Mucosa of descending colon (tissue), 3 donors: ENCODE results near the gene HMOX1. TPM values are rescaled to one million over a fixed set of nuclear protein-coding genes. Genes with fewer than 3 reads are reported as not detected.

Source experiments
- ATAC-seq: fragments of 200-7000 bp; cut with Tn5 transposase; one replicate; pipeline ENCODE4 v1.9.1; 2020; ENCODE audit warnings: mild to moderate bottlenecking, moderate library complexity
- DNase-seq, 3 donors: peaks; one replicate each; pipeline ENCODE4 v3.0.0-alpha.2; 2020
- H3K36me3 ChIP-seq: fragments of 200-600 bp; one replicate; pipeline ENCODE4 v1.8.0; 2021; ENCODE audit warnings: low read depth, mild to moderate bottlenecking
- H3K4me1 ChIP-seq: fragments of 200-600 bp; one replicate; pipeline ENCODE4 v1.8.0; 2021; ENCODE audit warnings: low read depth, mild to moderate bottlenecking
- H3K4me3 ChIP-seq: fragments of 200-600 bp; one replicate; pipeline ENCODE4 v1.8.0; 2021; ENCODE audit warnings: mild to moderate bottlenecking
- H3K9me3 ChIP-seq: fragments of 200-600 bp; one replicate; pipeline ENCODE4 v1.8.0; 2021; ENCODE audit warnings: mild to moderate bottlenecking
- intact Hi-C, 2 donors: fragments of 100-400 bp; cut with DNase I in 1 of 2; cut with micrococcal nuclease in 1 of 2; formaldehyde crosslinking; loops; one replicate each; pipeline versions ENCODE4 v1.11.0 to v1.11.1; 2022; cut with DNase I, micrococcal nuclease
- total RNA-seq, 3 donors: library from RNA; stranded (reverse); fragmentation: NEBNext Ultra II Directional in 2 of 3; extraction: Animal tissue kit (Norgen Biotek cat#: 25700) in 2 of 3; gene quantifications; one replicate each; pipeline versions ENCODE4 v1.2.1 to v1.2.4, GENCODE V29; 2021 to 2023
- TF ChIP-seq, protein P1 (sequence below): fragments of 200-600 bp; IDR thresholded peaks from one replicate; pipeline ENCODE4 v1.8.0; 2022; ENCODE audit warnings: antibody characterized with exemption, mild to moderate bottlenecking
- donor health status: DM: no; HTN: no; CAD: no; lungs with moderate emphysema.
- donor health status: DM: no; HTN: no; CAD: no.
- donor health status: DM: no; HTN: yes; CAD: no.

HMOX1 gene
- total RNA-seq, 3 donors from 2014 or later, result 33.8 to 71.4 (median 55.5) TPM

DNA sequence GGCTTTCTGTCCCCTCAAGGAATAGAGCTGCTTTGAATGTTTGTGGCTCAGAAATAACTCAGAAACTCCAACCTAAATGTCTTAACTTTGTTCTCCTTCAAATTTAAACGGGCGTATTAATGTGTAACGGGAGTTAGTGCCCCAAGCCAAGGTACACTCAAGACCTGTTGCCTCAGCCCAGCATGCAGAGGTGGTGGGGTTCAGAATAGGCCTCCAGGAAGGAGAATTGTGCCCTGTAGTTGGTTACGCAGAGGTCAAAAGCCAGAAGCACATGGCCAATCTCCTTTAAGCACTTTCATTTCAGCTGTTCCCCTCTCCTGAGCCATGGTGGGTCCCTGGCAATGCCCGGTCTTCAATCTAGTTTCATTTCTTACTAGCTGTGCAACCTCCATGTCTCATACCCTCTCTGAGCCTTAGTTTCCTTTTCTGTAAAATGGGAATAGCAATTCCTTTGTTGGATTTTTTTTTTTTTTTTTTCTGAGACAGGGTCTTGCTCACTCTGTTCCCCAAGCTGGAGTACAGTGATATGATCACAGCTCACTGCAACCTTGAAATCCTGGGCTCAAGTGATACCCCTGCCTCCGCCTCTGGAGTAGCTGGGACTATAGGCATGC, 4.2 kb downstream of the HMOX1 start:
- ATAC-seq, result no peak

DNA sequence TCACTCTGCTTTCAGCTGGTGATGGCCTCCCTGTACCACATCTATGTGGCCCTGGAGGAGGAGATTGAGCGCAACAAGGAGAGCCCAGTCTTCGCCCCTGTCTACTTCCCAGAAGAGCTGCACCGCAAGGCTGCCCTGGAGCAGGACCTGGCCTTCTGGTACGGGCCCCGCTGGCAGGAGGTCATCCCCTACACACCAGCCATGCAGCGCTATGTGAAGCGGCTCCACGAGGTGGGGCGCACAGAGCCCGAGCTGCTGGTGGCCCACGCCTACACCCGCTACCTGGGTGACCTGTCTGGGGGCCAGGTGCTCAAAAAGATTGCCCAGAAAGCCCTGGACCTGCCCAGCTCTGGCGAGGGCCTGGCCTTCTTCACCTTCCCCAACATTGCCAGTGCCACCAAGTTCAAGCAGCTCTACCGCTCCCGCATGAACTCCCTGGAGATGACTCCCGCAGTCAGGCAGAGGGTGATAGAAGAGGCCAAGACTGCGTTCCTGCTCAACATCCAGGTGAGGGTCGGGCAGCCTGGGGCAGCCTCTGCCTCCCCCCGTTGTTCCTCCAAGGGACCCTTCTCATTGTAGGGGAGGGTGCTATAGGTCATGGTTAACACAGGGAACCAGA, 5.9 kb downstream of the HMOX1 start:
- no peaks in the 10 kb centered on the region for H3K9me3 ChIP-seq
- peak in 1 of 3 donors; percentile 33 for DNase-seq
- H3K4me1 ChIP-seq, result peaks cover 5% of the 10 kb centered on the region
- ATAC-seq, result no peak
- H3K36me3 ChIP-seq, result no peaks in the 10 kb centered on the region
- TF ChIP-seq, protein P1, sequence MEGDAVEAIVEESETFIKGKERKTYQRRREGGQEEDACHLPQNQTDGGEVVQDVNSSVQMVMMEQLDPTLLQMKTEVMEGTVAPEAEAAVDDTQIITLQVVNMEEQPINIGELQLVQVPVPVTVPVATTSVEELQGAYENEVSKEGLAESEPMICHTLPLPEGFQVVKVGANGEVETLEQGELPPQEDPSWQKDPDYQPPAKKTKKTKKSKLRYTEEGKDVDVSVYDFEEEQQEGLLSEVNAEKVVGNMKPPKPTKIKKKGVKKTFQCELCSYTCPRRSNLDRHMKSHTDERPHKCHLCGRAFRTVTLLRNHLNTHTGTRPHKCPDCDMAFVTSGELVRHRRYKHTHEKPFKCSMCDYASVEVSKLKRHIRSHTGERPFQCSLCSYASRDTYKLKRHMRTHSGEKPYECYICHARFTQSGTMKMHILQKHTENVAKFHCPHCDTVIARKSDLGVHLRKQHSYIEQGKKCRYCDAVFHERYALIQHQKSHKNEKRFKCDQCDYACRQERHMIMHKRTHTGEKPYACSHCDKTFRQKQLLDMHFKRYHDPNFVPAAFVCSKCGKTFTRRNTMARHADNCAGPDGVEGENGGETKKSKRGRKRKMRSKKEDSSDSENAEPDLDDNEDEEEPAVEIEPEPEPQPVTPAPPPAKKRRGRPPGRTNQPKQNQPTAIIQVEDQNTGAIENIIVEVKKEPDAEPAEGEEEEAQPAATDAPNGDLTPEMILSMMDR, result no peak
- intact Hi-C loops, result no loop called here
- H3K4me3 ChIP-seq, result no peak overlapping the region

More for the DNA sequence above, 4.2 kb downstream of the HMOX1 start:
- H3K36me3 ChIP-seq, result no peaks in the 10 kb centered on the region
- peak in 1 of 3 donors; percentile 2 for DNase-seq
- no peak overlapping the region for H3K4me3 ChIP-seq
- H3K9me3 ChIP-seq, result no peaks in the 10 kb centered on the region
- intact Hi-C loops, result no loop called here
- peaks cover 14% of the 10 kb centered on the region for H3K4me1 ChIP-seq
- TF ChIP-seq, protein P1, result no peak

DNA sequence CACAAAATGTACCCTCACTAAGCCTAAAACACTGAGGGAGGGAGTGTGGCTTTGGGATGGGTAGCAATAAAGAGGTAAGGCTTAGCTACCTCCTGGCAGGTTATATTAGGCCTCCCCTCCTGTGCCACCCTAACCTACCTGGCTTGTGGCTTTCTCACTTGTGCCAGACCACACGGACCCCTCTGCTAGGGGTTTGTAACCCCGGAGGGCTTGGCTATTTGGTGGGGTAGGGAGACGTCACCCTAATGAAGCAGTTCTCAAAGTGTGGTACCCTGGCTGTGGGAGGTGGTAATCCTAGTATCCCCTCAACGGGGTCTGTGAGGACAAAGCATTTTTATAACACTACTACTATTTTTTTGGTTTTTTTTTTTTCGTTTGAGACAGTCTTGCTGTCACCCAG, 10.0 kb downstream of the HMOX1 start:
- no peaks in the 10 kb centered on the region for H3K36me3 ChIP-seq
- no peak for ATAC-seq
- TF ChIP-seq, protein P1, result no peak

DNA sequence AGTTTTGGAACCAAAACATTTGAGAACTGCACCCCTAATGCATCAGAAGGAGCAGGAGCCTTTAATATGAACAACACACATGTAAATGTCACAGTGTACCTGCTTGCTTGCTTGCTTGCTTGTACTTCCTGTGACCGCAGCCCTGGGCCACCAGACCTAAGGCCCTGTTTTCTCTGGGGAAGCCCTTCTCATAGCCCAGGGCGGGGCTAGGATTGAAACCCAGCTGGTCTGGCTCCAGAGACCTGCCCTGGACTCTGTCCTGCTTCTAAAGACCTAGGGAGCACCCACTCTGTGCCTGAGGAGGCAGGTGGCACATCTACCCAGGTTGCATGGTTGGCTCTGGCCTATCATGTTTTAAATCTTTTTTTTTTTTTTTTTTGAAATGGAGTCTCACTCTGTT, 11.5 kb downstream of the HMOX1 start:
- H3K9me3 ChIP-seq, result no peaks in the 10 kb centered on the region
- no peaks in the 10 kb centered on the region for H3K36me3 ChIP-seq
- H3K4me3 ChIP-seq, result no peak overlapping the region
- H3K4me1 ChIP-seq, result no peaks in the 10 kb centered on the region
- ATAC-seq (peak; percentile 80), DNase-seq (peak; percentile 58 to 68 (median 59))
- intact Hi-C loops, result no loop called here
- TF ChIP-seq, protein P1, result no peak

More for the DNA sequence above, 10.0 kb downstream of the HMOX1 start:
- no peaks in the 10 kb centered on the region for H3K9me3 ChIP-seq
- peak in 1 of 3 donors; percentile 1 for DNase-seq
- no peaks in the 10 kb centered on the region for H3K4me1 ChIP-seq
- no peak overlapping the region for H3K4me3 ChIP-seq
- intact Hi-C loops, result no loop called here

DNA sequence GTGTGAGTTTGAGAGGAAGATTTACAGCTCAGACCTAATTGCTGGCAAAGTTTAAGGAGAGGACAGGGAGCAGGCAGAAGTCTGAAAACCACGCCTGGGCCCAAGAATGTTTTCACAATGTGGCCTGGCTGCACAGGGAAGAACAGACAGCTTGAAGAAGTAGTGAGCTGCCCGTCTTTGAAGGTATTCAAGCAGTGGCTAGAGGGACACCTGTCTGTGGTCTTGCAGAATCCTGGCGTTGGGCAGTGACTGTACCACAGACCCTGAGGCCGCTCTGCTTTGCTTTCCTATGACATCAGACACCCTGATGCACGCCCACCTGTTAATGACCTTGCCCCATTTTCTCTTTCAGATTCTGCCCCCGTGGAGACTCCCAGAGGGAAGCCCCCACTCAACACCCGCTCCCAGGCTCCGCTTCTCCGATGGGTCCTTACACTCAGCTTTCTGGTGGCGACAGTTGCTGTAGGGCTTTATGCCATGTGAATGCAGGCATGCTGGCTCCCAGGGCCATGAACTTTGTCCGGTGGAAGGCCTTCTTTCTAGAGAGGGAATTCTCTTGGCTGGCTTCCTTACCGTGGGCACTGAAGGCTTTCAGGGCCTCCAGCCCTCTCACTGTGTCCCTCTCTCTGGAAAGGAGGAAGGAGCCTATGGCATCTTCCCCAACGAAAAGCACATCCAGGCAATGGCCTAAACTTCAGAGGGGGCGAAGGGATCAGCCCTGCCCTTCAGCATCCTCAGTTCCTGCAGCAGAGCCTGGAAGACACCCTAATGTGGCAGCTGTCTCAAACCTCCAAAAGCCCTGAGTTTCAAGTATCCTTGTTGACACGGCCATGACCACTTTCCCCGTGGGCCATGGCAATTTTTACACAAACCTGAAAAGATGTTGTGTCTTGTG, 12.5 kb downstream of the HMOX1 start:
- H3K9me3 ChIP-seq, result no peaks in the 10 kb centered on the region
- DNase-seq, result peak in 1 of 3 donors; percentile 42
- no peak for ATAC-seq
- H3K36me3 ChIP-seq, result no peaks in the 10 kb centered on the region
- intact Hi-C loops, result no loop called here
- TF ChIP-seq, protein P1, result no peak
- no peak overlapping the region for H3K4me3 ChIP-seq
- peaks cover 4% of the 10 kb centered on the region for H3K4me1 ChIP-seq
